ENCODE results near the gene AP1AR. TPM values are rescaled to one million over a fixed set of nuclear protein-coding genes. Genes with fewer than 3 reads are reported as not detected.

Gene AP1AR
- total and polyA plus RNA-seq, 2 of the 8 experiments (the other 6 are each of a cell fraction or from before 2014, with no cell fraction given): 5.3 to 27.7 TPM

- Histone ChIP-seq H3K18ac (ENCODE audit: extremely low read depth, low read length) (no peak overlapping the region), H3K4me2 (ENCODE audit: insufficient read depth in 1 of 2, low read depth in 2 of 2, low read length in 2 of 2) (no peak overlapping the region), H3K9ac (replicated peaks in 1 of 4; ENCODE audit: extremely low read depth in 1 of 4, low read depth in 3 of 4, low read length in 3 of 4) (no peak overlapping the region), H2BK15ac (ENCODE audit: low read length) (no peak overlapping the region), H3K27ac (ENCODE audit: low read depth, low read length) (no peak overlapping the region), H3K27me3 (replicated peaks in 1 of 4; ENCODE audit: control insufficient read depth in 3 of 4, extremely low read depth in 1 of 4, insufficient read depth in 3 of 4, low read length in 3 of 4) (no peaks in the 10 kb centered on the region), H2BK120ac (replicated peaks; ENCODE audit: low read depth, low read length) (no peak overlapping the region), H3K23ac (ENCODE audit: insufficient read length) (no peak overlapping the region), H3K79me1 (ENCODE audit: low read depth, low read length) (no peaks in the 10 kb centered on the region), H4K20me1 (replicated peaks in 1 of 2; ENCODE audit: control insufficient read depth in 1 of 2, insufficient read depth in 2 of 2, low read length in 2 of 2) (no peaks in the 10 kb centered on the region), H3K4me1 (replicated peaks in 1 of 4; ENCODE audit: control insufficient read depth in 3 of 4, insufficient read depth in 4 of 4, low read length in 3 of 4) (no peaks in the 10 kb centered on the region), H3K4ac (replicated peaks; ENCODE audit: insufficient read length, low read depth, low read length) (no peak overlapping the region), H4K91ac (replicated peaks; ENCODE audit: insufficient read length, low read length) (no peak overlapping the region), H3K9me3 (ENCODE audit: insufficient read depth in 2 of 2, low read depth in 1 of 2, low read length in 1 of 2) (peaks cover 4 to 5% of the 10 kb centered on the region in 2 experiments; a peak in 1 of 4 replicates), H4K8ac (ENCODE audit: extremely low read depth, insufficient read depth, low read length) (no peak overlapping the region), H2BK5ac (ENCODE audit: low read depth, low read length) (no peak overlapping the region), H3K14ac (ENCODE audit: insufficient read length) (no peak overlapping the region), H2BK12ac (ENCODE audit: low read depth, low read length) (no peak overlapping the region), H4K5ac (ENCODE audit: insufficient read length, low read depth, low read length) (no peak overlapping the region), H3K56ac (replicated peaks; ENCODE audit: insufficient read length, low read depth, low read length) (no peak overlapping the region), H3K23me2 (ENCODE audit: low read depth, low read length) (no peaks in the 10 kb centered on the region), H3K36me3 (ENCODE audit: control insufficient read depth in 2 of 4, insufficient read depth in 4 of 4, low read length in 3 of 4) (no peaks in the 10 kb centered on the region), H2AFZ (ENCODE audit: low read length) (no peak overlapping the region), H2BK20ac (ENCODE audit: low read length) (no peak overlapping the region), H2AK5ac (ENCODE audit: low read depth, low read length) (no peak overlapping the region), H3K4me3 (ENCODE audit: extremely low read depth in 1 of 4, insufficient read depth in 2 of 4, low read depth in 3 of 4, low read length in 4 of 4) (no peak overlapping the region), H3K79me2 (ENCODE audit: control insufficient read depth in 1 of 2, insufficient read depth in 2 of 2, low read length in 2 of 2) (no peaks in the 10 kb centered on the region)
- CTCF ChIA-PET (ENCODE audit: partially characterized antibody): interaction anchor here (0.5 to 1.6 kb wide), 13 partner anchors 9 to 1742 kb away, joined by 3 to 6 read pairs (median 3); no protein-coding TSS in a partner anchor
- no peak for DNase-seq (ENCODE audit: low read depth in 1 of 2, low spot score in 2 of 2)
- no peak for FAIRE-seq
- TF ChIP-seq SIX5 (IDR thresholded peaks at IDR 0.05; ENCODE audit: low read depth, low read length): no peak
- 0 out of 4 replicates have a peak, but pooled peaks of 1 of the 2 experiments have one; percentile 3 for TF ChIP-seq RAD21 (IDR thresholded peaks at IDR 0.05 in 1 of 2, conservative IDR thresholded peaks at IDR 0.05 in 1 of 2; ENCODE audit: low read depth in 2 of 2, low read length in 2 of 2)
- POLR2A ChIA-PET (ENCODE audit: partially characterized antibody): no interaction called here
Measured at GRCh38 chr4:112214390-112215264, 17.0 kb upstream of the AP1AR start.
